Common myeloid progenitor, CD34-positive (primary cell): ENCODE measurements around the gene DGKE.
A peak's percentile ranks its signal among the peaks of the same experiment; 100 is the strongest.

ENCODE experiments used
- CTCF ChIA-PET: fragments of 350-600 bp; sonication (Branson Sonifier 250); formaldehyde crosslinking; loops from one replicate; lab custom pipeline; 2021; ENCODE audit warnings: antibody characterized with exemption; lab: Charles Lee
- POLR2A ChIA-PET: fragments of 350-600 bp; sonication (Branson Sonifier 250); formaldehyde crosslinking; loops from one replicate; lab custom pipeline; 2021; ENCODE audit warnings: antibody characterized with exemption; lab: Charles Lee
- DNase-seq, 3 donors: peaks; one replicate each; pipeline versions ENCODE4 v3.0.0 to v3.0.0-alpha.2; 2013
- H3K27ac ChIP-seq, 2 experiments: 1 replicate in 1 of 2; 2 replicates in 1 of 2; pipeline ENCODE4 v1.7.0; 2013; ENCODE audit warnings: inconsistent platforms in 2 of 2, low read length in 2 of 2, mild to moderate bottlenecking in 2 of 2, low read depth in 1 of 2, moderate library complexity in 1 of 2; ENCODE audit not compliant: severe bottlenecking in 2 of 2, insufficient read depth in 1 of 2, poor library complexity in 1 of 2
- H3K27me3 ChIP-seq, 5 experiments: replicated peaks in 2 of 5; 1 replicate in 3 of 5; 2 replicates in 2 of 5; pipeline versions ENCODE4 v1.6.1 to v1.7.0; 2013; ENCODE audit warnings: low read length in 4 of 5, mild to moderate bottlenecking in 2 of 5, moderate library complexity in 2 of 5, inconsistent platforms in 1 of 5; ENCODE audit not compliant: insufficient read depth in 5 of 5, control insufficient read depth in 4 of 5
- H3K36me3 ChIP-seq, 4 experiments: 1 replicate in 2 of 4; 2 replicates in 2 of 4; pipeline versions ENCODE4 v1.6.1 to v1.7.0; 2013; ENCODE audit warnings: low read length in 3 of 4, control low read depth in 1 of 4, mild to moderate bottlenecking in 1 of 4; ENCODE audit not compliant: control insufficient read depth in 4 of 4, insufficient read depth in 4 of 4
- H3K4me1 ChIP-seq, 4 experiments: 1 replicate in 3 of 4; 2 replicates in 1 of 4; pipeline versions ENCODE4 v1.6.1 to v1.7.1; 2013; ENCODE audit warnings: low read length in 3 of 4, mild to moderate bottlenecking in 3 of 4, control low read depth in 1 of 4, inconsistent platforms in 1 of 4, moderate library complexity in 1 of 4; ENCODE audit not compliant: control insufficient read depth in 4 of 4, insufficient read depth in 4 of 4; ENCODE audit errors: control extremely low read depth in 1 of 4
- H3K4me3 ChIP-seq, 7 experiments: 1 replicate in 4 of 7; 2 replicates in 3 of 7; pipeline versions ENCODE4 v1.5.1 to v1.7.0; 2013; ENCODE audit warnings: mild to moderate bottlenecking in 7 of 7, low read length in 6 of 7, moderate library complexity in 6 of 7, inconsistent platforms in 2 of 7, low read depth in 2 of 7, control low read depth in 1 of 7; ENCODE audit not compliant: insufficient read depth in 4 of 7, control insufficient read depth in 1 of 7; ENCODE audit errors: extremely low read depth in 1 of 7
- H3K9me3 ChIP-seq, 5 experiments: 1 replicate in 4 of 5; 2 replicates in 1 of 5; pipeline versions ENCODE4 v1.6.1 to v1.7.1; 2013; ENCODE audit warnings: low read length in 4 of 5, mild to moderate bottlenecking in 2 of 5, inconsistent platforms in 1 of 5, low read depth in 1 of 5, moderate library complexity in 1 of 5; ENCODE audit not compliant: control insufficient read depth in 4 of 5, insufficient read depth in 2 of 5; ENCODE audit errors: control extremely low read depth in 1 of 5
- WGBS: methylation state at CpG from one replicate; pipeline ENCODE4 v1.1.5; 2013; ENCODE audit not compliant: insufficient coverage; 5-methylcytosine and 5-hydroxymethylcytosine counted together

DGKE gene

DNA sequence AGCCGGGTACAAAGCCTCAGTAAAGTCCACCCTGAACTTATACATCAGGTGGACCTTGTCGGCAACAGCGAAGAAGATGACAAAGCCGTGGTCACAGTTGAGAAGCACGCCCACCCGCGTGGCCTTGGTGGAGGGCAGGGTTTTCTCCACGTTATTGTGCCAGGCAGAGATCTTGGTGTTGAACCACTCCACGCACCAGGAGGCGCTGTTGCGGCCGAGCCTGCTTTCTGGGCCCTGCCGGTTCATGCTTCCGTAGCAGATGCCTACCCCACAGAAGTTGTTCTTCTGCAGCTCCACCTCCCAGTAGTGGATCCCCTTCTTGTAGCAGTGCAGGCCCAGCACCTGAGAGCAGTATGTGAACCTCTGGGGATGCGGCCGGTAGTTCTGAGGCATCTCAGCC is 57.8 kb downstream of the DGKE start:
- POLR2A ChIA-PET, result no interaction called here

DNA sequence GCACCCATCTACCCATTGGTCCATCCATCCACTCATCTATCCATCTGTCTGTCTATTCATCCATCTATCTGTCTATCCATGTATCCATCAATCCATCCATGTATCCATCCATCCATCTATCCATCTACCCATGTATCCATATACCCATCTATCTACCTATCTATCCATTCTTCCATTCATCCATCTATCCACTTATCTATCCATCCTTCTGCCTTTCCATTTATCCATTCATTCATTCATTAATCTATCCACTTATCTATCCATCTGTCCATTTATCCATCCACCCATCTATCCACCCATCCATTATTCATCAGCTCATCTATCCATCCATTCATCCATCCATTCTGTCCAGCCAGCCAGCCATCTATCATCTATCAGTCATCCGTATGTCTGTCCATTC is 58.4 kb downstream of the DGKE start:
- no peak overlapping the region for H3K27ac ChIP-seq
- no peaks in the 10 kb centered on the region for H3K4me1 ChIP-seq
- no peak overlapping the region for H3K4me3 ChIP-seq
- 100% methylated on average over 1 of the region's 1 CpG for WGBS
- CTCF ChIA-PET, result interaction anchor here (0.6 to 6.2 kb wide), 7 partner anchors 12 to 139 kb away, joined by 3 to 24 read pairs (median 3); no protein-coding TSS in a partner anchor
- H3K36me3 ChIP-seq, result peaks cover 37 to 93% (median 80%) of the 10 kb centered on the region in 4 experiments
- POLR2A ChIA-PET, result no interaction called here
- no peak for DNase-seq
- no peaks in the 10 kb centered on the region for H3K27me3 ChIP-seq
- H3K9me3 ChIP-seq, result peaks cover 0 to 22% (median 16%) of the 10 kb centered on the region in 5 experiments

More for the DNA sequence above, 57.8 kb downstream of the DGKE start:
- Histone ChIP-seq H3K4me3 (no peak overlapping the region), H3K4me1 (no peaks in the 10 kb centered on the region), H3K27ac (no peak overlapping the region), H3K27me3 (no peaks in the 10 kb centered on the region), H3K9me3 (peaks cover 0 to 22% (median 16%) of the 10 kb centered on the region in 5 experiments), H3K36me3 (peaks cover 39 to 93% (median 78%) of the 10 kb centered on the region in 4 experiments)
- CTCF ChIA-PET, result interaction anchor here (1.2 to 6.2 kb wide), 3 partner anchors 12 to 48 kb away, joined by 3 to 24 read pairs (median 6); no protein-coding TSS in a partner anchor
- WGBS, result 84% methylated on average over 16 of the region's 16 CpGs
- DNase-seq, result peak; percentile 31 to 63 (median 59)

DNA sequence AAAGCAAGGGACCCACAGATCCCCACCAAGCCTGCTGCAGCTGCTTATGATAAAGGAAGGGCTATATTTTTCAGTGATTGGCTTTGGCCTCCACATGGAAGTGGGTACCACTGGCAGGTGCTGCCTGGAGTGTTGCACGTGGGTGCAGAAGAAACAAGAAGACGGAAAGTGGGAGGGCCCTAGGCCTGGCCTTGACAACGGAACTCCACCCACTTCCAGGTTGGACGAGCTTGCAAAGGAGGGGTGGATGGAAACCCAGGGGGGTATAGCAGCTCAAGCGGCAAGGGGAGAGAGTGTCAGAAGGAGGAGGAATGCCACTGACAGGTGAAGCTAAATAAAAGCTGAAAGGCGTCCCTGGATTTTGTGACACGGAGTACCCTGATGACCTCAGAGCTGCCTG is 59.6 kb downstream of the DGKE start:
- no peak overlapping the region for H3K4me3 ChIP-seq
- peaks cover 27 to 93% (median 77%) of the 10 kb centered on the region in 4 experiments for H3K36me3 ChIP-seq
- H3K27ac ChIP-seq, result no peak overlapping the region
- ChIA-PET POLR2A (no interaction called here), CTCF (interaction anchor here (0.9 to 6.2 kb wide), 7 partner anchors 11 to 47 kb away, joined by 3 to 24 read pairs (median 4); no protein-coding TSS in a partner anchor)
- H3K27me3 ChIP-seq, result no peaks in the 10 kb centered on the region
- 95% methylated on average over 7 of the region's 7 CpGs for WGBS
- no peaks in the 10 kb centered on the region for H3K4me1 ChIP-seq
- no peak for DNase-seq
- peaks cover 0 to 11% (median 7%) of the 10 kb centered on the region in 5 experiments for H3K9me3 ChIP-seq

DNA sequence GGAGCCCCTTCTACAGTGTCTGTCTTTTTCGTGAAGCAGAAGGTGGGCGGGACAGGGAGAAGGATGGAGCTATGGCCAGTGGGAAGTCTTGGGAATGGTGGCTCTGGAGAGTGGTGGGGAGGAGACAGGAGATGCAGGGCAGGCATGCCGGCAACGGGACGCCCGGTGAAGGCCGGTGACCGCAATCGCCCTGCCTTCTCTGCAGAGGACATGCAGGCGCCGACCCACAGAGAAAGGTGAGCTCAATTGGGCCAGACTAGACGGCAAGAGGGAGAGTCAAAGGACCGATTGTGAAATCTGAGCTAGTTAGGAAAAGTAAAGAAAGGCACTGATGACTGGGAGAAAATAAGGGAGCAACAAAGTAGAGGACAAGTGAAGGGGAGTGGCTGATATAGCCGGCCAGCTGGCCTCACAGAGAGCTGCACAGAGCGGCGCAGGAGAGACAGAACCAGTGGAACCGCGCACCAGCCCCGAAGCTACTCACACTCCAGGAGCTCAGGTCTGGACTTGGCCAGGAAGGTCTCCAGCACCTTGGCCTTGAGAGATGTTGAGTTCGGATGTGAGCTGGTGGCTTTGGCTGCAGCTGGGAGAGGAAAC is 61.0 kb downstream of the DGKE start:
- POLR2A ChIA-PET, result no interaction called here

DNA sequence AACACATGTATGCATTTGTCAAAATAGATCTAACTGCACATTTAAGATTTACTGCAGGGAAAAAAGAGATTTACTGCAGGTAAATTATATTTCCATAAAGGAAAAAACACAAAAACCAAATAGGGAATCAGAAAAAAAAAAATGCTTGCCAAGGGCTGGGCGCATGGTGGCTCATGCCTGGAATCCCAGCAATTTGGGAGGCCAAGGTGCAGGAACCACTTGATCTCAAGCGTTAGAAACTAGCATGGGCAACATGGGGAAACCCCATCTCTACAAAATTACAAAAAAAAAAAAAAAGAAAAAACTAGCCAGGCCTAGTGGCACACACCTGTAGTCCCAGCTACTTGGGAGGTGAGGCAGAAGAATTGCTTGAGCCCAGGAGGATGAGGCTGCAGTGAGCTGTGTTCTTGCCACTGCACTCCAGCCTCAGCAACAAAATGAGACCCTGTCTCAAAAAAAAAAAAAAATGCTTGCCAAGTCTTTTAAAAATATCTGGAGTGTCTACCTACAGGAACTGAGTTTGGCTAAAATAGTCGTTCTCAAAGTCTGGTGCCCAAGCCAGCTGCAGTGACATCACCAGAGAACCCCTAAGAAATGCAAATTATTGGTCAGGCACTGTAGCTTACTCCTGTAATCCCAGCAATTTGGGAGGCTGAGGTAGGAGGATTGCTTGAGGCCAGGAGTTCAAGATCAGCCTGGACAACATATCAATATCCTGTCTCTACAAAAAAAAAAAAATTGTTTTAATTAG is 62.4 kb downstream of the DGKE start:
- Histone ChIP-seq H3K9me3 (no peaks in the 10 kb centered on the region), H3K4me3 (no peak overlapping the region), H3K27ac (no peak overlapping the region), H3K4me1 (no peaks in the 10 kb centered on the region), H3K27me3 (no peaks in the 10 kb centered on the region), H3K36me3 (peaks cover 14 to 90% (median 81%) of the 10 kb centered on the region in 4 experiments)
- 75% methylated on average over 1 of the region's 3 CpGs for WGBS
- POLR2A ChIA-PET, result interaction anchor here (0.6 kb wide), 1 partner anchor 62 kb away, joined by 3 read pairs; the partner anchor contains the start of gene DGKE
- CTCF ChIA-PET, result interaction anchor here (0.7 kb wide), 1 partner anchor 40 kb away, joined by 3 read pairs; no protein-coding TSS in a partner anchor
- DNase-seq, result no peak

More for the DNA sequence above, 61.0 kb downstream of the DGKE start:
- CTCF ChIA-PET, result interaction anchor here (0.7 to 6.2 kb wide), 5 partner anchors 9 to 31 kb away, joined by 3 to 24 read pairs (median 3); no protein-coding TSS in a partner anchor
- WGBS, result 97% methylated on average over 20 of the region's 20 CpGs
- Histone ChIP-seq H3K36me3 (peaks cover 19 to 92% (median 76%) of the 10 kb centered on the region in 4 experiments), H3K4me3 (no peak overlapping the region), H3K27ac (no peak overlapping the region), H3K4me1 (no peaks in the 10 kb centered on the region), H3K27me3 (no peaks in the 10 kb centered on the region), H3K9me3 (no peaks in the 10 kb centered on the region)
- DNase-seq, result no peak

DNA sequence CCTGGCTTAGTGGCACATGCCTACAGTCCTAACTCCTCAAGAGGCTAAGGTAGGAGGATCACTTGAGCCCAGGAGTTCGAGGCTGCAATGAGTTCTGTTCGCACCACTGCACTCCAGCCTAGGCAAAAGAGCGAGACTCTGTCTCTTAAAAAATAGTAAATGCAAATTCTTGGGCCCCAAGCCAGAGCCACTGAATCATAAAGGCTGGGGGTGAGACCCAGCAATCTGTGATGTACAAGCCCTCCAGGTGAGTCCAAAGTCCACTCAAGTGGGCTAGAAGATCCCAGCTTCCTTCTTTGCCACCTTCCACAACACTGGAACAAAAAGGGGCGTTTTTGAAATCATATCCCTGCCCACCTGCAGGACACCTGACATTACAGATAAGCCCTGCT is 63.0 kb downstream of the DGKE start:
- H3K9me3 ChIP-seq, result no peaks in the 10 kb centered on the region
- ChIA-PET POLR2A (interaction anchor here (0.6 kb wide), 1 partner anchor 63 kb away, joined by 3 read pairs; the partner anchor contains the start of gene DGKE), CTCF (interaction anchor here (0.7 to 1.7 kb wide), 3 partner anchors 9 to 39 kb away, joined by 3 to 7 read pairs (median 4); no protein-coding TSS in a partner anchor)
- no peak for DNase-seq
- 91% methylated on average over 4 of the region's 4 CpGs for WGBS
- H3K27me3 ChIP-seq, result no peaks in the 10 kb centered on the region
- H3K27ac ChIP-seq, result no peak overlapping the region
- no peaks in the 10 kb centered on the region for H3K4me1 ChIP-seq
- peaks cover 11 to 90% (median 81%) of the 10 kb centered on the region in 4 experiments for H3K36me3 ChIP-seq
- H3K4me3 ChIP-seq, result no peak overlapping the region
